GM18505 (cell line): ENCODE measurements around the gene ACOX3.

ENCODE experiments used
- ATAC-seq: cut with Tn5 transposase; IDR thresholded peaks from one replicate; pipeline ENCODE4 v1.9.1; 2021; ENCODE audit not compliant: unreplicated experiment
- POLR2A ChIP-seq: IDR thresholded peaks from 4 replicates; pipeline ENCODE4 v1.6.1; 2011; ENCODE audit warnings: borderline replicate concordance; ENCODE audit not compliant: insufficient read depth, insufficient read length; ENCODE audit errors: extremely low read depth

The ACOX3 gene

DNA sequence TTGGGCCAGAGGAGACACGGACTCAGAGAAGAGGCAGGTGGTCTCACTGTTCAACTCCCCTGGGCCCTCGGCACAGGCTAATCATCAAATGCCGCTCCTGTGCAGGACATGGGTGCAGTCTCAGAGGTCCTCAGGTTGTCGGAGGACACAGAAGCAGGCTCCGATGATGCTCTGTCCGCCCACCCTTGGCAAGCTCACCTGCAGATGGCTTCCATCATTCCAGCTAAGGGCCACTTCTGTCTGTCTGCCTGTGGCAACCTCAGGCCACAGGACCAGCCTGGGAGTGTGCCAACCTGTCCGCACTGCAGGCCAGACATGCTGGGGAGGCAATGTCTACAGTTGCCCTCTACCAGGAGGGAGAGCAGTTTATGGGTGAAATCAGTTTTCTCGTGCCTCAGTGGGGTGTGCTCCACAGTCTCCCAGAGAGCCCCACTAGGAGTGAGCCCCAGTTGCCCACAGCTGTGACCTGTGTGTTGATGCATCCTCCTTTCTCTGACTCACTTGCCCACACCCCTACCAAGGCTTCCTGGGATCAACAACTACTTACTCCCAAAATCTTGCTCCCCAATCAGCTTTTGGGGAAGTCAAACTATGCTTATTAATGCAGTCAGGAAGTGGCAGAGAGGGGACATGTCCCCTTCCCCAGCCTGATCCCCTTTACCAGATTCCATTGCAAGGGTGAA, 115.1 kb downstream of the ACOX3 start:
- ATAC-seq: no peak
- no peak for TF ChIP-seq POLR2A

DNA sequence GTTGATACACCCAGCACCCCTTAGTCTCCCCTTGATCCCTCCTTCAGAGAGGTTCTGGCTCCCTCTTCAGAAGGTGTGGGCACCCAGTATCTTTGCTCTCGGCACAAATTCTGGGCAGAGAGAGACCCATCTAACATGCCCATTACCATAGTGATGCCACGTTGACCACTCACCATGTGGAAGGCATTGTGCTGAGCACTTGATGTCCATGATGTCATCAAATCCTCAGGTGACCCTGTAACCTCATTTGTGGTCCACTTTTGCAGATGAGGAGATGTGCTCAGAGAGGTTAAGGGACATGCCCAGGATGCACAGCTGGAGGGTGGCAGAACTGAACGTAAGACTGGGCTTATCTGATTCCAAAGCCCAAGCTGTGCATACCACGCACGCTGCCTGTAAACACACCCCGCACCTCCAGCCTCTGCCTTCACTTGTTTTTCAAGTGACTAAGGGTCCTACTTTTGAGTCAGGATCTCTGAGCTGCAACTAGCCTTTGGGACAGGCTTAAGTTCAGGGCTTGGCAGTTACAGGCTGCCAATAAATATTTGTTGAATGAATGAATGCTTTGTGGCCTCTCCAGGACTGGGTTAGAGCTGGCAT, 115.8 kb downstream of the ACOX3 start:
- no peak for ATAC-seq
- no peak for TF ChIP-seq POLR2A

DNA sequence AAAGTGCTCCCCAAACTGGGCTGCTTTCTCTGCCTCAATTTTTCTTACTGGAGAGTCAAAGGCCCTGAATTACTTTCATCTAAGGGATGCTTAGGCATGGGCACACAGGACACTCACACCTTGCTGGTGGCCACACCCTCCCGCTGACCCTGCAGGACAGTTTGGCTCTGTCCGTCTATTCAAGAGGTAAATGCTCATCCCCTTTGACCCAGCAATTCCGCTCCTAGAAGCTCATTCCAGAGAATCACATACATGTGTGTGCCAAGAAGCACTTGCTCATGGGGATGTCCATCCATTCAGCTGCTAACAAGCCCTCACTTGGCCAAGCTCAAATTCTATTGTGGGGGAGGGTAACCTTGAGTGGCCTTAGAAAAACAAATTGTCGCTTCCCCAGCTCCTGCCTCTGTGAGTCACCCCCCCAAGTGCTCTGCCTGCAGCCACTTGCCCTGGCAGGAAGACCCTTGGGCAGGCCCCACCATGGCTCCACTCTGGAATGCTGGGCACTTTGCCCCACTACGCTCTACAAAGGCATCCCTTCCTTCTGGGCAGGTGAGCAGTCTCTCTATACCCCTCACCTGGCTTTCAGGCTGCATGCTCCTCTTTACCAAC, 116.5 kb downstream of the ACOX3 start:
- no peak for ATAC-seq
- no peak for TF ChIP-seq POLR2A

DNA sequence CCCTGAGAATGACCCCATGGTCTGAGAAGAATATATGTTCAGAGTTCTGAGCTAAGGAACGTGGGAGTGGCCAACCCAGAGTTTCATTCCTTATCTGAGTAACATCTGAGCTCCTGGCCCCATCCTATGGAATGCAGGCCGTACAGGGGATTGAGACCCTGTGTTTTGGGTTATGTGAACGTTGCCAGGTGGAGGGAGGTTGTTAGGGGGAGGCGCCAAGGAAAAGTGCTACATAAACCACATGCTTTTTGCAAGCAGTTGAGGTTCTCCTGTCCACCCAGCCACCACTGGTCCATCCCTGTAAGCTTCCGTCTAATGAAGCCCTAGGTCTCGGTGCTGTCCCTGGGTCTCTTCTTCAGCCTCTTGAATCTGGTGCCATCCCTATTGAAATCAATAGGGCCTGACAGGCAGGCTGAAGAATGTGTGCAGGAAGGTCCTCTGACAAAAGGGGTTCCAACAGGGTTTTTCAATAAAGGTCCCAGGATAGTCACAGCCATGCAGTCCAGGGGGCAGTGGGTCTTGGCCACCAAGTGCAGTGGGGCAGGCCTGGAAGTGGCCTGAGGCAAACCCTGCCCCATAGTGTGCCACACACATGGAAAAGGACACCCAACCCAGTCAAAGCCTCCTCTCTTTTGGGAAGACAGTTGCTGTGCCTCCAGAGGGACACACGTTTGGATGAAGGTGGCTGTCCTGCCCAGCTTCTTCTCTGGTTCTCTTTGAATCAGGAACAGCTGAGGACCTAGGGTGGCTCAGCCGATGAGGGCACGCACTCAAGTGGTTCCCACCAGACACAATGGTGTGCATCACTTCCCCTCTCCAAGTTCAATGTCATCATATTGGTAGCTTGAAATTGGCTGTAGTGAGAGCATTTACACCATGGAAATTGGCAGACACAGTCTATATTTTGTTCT, 117.5 kb downstream of the ACOX3 start:
- TF ChIP-seq POLR2A: no peak
- ATAC-seq: no peak

DNA sequence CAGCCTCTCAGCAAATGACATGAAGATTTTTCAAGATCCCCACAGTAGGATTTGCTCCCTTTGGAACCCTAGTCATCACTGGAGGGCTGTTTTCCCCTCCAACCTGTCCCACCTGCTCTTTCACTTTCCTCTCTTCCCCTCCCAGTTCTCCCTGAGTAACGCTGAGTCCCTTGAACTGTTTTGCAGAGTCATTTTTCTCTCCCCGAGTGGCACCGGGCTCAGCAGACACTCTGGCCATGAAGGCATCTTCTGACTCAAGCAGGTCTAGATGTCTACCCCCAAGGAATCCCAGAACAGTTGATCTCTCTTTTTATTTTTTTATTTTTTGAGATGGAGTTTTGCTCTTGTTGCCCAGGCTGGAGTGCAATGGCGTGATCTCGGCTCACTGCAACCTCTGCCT, 118.8 kb downstream of the ACOX3 start:
- TF ChIP-seq POLR2A: no peak

DNA sequence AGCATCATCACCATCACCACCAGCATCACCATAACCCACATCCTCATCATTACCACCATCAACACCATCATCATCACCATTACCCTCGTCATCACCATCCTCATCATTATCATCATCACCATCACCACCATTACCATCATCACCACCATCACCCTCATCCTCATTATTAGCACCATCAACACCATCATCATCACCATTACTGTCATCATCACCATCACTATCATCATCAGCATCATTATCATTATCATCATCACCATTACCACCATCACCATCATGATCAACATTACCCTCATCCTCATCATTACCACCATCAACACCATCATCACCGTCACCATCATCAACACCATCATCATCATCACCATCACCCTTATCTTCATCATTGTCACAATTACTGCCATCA, 119.3 kb downstream of the ACOX3 start:
- no peak for TF ChIP-seq POLR2A
- ATAC-seq: no peak

More for the DNA sequence above, 118.8 kb downstream of the ACOX3 start:
- ATAC-seq: no peak

DNA sequence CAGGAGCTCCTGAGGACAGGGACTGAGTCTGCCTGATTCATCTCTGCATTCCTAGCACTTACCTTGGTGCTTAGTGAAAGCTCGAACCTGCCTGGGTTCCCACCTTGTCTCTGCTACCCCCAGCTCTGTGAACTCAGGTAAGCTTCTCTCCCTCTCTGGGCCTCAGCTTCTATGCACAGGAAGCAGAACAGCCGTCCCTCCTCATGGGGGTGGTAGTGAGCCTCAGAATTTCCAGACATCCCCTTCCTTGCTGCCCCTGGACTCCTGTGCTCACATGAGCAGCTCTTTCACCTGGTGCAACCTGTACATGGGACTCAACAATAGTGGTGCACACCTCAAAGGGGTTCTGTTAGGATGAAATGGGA, 120.2 kb downstream of the ACOX3 start:
- TF ChIP-seq POLR2A: no peak
- ATAC-seq: no peak

DNA sequence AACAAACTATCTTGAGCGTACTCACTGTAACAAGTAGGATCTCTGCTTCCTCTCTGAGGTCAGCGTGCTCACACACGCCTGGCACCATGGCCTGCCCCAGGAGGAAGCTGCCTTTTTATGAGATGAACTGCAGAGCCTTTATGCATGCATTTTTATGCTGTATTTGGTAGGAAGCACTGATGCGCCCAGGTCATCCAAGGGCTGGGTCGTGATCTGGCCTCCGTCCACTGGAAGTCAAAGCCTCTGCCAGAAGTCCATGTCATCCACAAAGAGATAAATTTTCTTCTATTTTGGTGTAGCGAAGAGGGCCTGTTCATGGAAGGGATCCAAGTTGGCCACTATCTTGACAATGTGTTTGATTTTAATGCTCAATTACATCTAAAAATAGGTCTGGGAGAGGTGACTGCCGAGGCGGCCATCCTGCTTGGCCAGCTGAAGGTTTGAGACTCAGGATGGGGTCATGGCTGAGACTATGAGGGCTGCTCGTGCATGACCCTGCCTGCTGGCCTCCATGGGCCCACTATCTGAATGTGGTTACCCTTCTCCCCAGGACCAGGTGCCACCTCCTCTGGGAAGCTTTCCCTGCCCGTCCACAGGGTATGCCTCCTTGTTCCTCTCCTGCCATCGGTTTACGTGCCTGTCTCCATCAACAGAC, 120.7 kb downstream of the ACOX3 start:
- TF ChIP-seq POLR2A: no peak
- no peak for ATAC-seq

DNA sequence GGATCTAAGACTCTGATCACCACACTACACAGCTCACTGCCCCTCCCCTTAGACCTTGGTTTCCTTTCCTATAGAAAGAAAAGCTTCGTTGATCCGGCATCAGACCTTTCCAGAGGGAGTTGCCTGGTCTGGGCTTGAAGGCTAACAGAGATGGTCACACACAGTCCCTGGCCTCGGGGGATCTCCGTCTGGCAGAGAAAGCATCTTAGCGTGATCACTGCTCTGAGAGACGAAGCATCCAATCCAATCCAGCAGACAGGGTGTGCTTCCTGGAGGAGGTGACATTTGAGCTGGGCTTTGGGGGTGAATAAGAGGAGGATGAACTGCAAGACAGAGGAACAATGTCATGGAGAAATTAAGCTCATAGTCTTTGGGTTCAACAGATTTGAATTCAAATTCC, 121.5 kb downstream of the ACOX3 start:
- no peak for ATAC-seq
- TF ChIP-seq POLR2A: no peak

DNA sequence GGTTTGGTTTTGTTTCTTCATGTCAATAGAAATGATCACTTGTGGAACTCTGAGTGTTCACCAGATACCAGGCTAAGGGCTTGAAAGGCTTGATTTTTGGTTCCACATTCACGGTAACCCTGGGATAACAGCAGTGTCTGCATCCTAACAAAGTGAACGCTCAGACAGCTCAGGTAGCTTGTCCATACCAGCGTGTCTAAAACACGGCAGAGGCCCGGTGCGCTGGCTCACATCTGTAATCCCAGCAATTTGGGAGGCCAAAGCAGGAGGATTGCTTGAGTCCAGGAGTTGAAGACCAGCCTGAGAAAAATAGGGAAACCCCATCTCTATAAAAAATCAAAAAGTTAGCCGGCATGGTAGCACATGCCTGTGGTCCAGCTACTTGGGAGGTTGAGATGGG, 122.0 kb downstream of the ACOX3 start:
- ATAC-seq: no peak
- TF ChIP-seq POLR2A: no peak

DNA sequence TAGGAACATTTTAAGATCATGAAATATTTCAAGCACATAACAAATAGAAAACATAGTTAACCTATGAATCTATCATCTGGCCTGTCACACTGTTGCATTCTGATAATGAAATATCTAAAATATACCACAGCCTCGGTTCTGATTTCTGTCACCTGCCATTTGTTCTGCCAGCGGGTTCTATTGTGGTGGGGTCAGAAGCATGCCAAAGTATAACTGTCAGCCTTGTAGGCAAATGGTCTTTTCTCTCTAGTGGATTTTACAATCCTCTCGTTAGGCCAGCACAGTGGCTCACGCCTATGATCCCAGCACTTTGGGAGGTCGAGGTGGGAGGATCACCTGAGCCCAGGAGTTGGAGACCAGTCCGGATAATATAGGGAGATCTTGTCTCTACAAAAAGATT, 123.0 kb downstream of the ACOX3 start:
- no peak for ATAC-seq

DNA sequence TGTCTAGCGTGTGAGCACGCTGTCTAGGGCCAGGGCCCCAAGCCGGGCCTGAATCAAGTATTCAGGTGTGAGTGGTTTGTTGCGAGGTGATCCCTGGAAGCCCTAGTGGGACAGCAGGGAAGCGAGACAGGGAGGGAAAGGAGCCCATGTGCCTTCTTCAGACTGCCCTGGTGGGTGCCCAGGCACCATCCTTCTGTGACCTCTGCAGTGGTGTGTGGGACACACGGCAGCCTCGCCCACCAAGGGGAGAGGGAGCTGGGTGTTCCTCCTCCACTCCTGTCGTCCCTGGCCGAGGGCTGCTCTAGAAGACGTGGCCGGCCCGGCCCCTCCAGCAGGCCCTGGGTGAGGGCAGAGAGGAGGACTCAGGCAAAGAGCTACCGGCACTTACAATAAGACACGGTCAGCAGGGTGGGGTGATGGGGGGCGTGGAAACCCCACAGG, 123.6 kb downstream of the ACOX3 start:
- TF ChIP-seq POLR2A: no peak
- no peak for ATAC-seq

More for the DNA sequence above, 123.0 kb downstream of the ACOX3 start:
- no peak for TF ChIP-seq POLR2A
